A549 (cell line): Measurements from ENCODE around the gene RNF130. TPM values are rescaled to one million over a fixed set of nuclear protein-coding genes. Genes with fewer than 3 reads are reported as not detected.

ENCODE experiments used
- ATAC-seq, 2 experiments: fragments of 200-7000 bp in 1 of 2; fragments of >200 bp in 1 of 2; cut with Nextera tagmentation in 1 of 2; cut with Tn5 transposase in 1 of 2; 3 replicates each; pipeline versions ENCODE4 v1.8.0 to v1.9.1; 2018 to 2020; ENCODE audit warnings: mild to moderate bottlenecking in 1 of 2, moderate library complexity in 1 of 2
- CTCF ChIA-PET: fragments of 300-600 bp; sonication (Branson Sonifier 250); formaldehyde crosslinking; extraction: SDS; loops from one replicate; lab custom pipeline; 2021; ENCODE audit warnings: antibody characterized with exemption, inconsistent platforms; lab: Yijun Ruan, JAX
- POLR2A ChIA-PET: fragments of 350-600 bp; formaldehyde crosslinking; extraction: SDS; loops from one replicate; lab custom pipeline; 2021; ENCODE audit warnings: antibody characterized with exemption, inconsistent platforms; lab: Yijun Ruan, JAX
- DNase-seq, 2 experiments: peaks; one replicate each; pipeline versions ENCODE4 v3.0.0 to v3.0.0-alpha.2; 2011 to 2016; ENCODE audit warnings: low read depth in 1 of 2, low spot score in 1 of 2
- FAIRE-seq: peaks from 2 replicates; lab custom pipeline; 2011; peaks lifted over from hg19 to GRCh38; lab: Jason Lieb, UNC
- H3K27ac ChIP-seq, 2 experiments: fragments of >200 bp; sonication (Bioruptor Twin); formaldehyde crosslinking; 3 replicates each; pipeline ENCODE4 v1.5.1; 2016 to 2017
- H3K4me1 ChIP-seq: fragments of >200 bp; sonication (Bioruptor Twin); formaldehyde crosslinking; 3 replicates; pipeline ENCODE4 v1.6.1; 2016
- H3K4me2 ChIP-seq: fragments of >200 bp; sonication (Bioruptor Twin); formaldehyde crosslinking; 3 replicates; pipeline ENCODE4 v1.6.1; 2016
- H3K4me3 ChIP-seq: fragments of >200 bp; sonication (Bioruptor Twin); formaldehyde crosslinking; 3 replicates; pipeline ENCODE4 v1.5.1; 2016
- H3K9me3 ChIP-seq: fragments of >200 bp; sonication (Bioruptor Twin); formaldehyde crosslinking; 3 replicates; pipeline ENCODE4 v1.6.1; 2016
- CBX8 ChIP-seq: fragments of 200-600 bp; sonication (generic); IDR thresholded peaks from 2 replicates; pipeline ENCODE4 v1.6.1; 2016
- CEBPB ChIP-seq, 2 experiments: fragments of >200 bp in 1 of 2; sonication (Bioruptor Twin) in 1 of 2; formaldehyde crosslinking in 1 of 2; IDR thresholded peaks; 2 replicates each; pipeline ENCODE4 v1.6.1; 2012 to 2016
- CTCF ChIP-seq: fragments of >200 bp; sonication (Bioruptor Twin); formaldehyde crosslinking; IDR thresholded peaks from 3 replicates; pipeline ENCODE4 v1.5.1; 2016
- EHF ChIP-seq: fragments of 250-450 bp; sonication (Bioruptor Pico); IDR thresholded peaks from 2 replicates; pipeline ENCODE4 v1.5.0; 2020; ENCODE audit warnings: mild to moderate bottlenecking
- EHMT2 ChIP-seq: fragments of 200-600 bp; sonication (generic); IDR thresholded peaks from 2 replicates; pipeline ENCODE4 v1.6.1; 2016; ENCODE audit warnings: antibody characterized with exemption, low read depth, mild to moderate bottlenecking, moderate library complexity
- FOXS1 ChIP-seq: fragments of 250-450 bp; sonication (Bioruptor Pico); IDR thresholded peaks from 2 replicates; pipeline ENCODE4 v1.5.0; 2020; ENCODE audit warnings: mild to moderate bottlenecking, moderate library complexity
- GATA3 ChIP-seq: IDR thresholded peaks from 2 replicates; pipeline ENCODE4 v1.6.1; 2012; ENCODE audit warnings: borderline replicate concordance
- HDAC2 ChIP-seq: fragments of 200-600 bp; sonication (generic); IDR thresholded peaks from 2 replicates; pipeline ENCODE4 v1.6.1; 2016
- HES2 ChIP-seq: fragments of >200 bp; sonication (Bioruptor Twin); formaldehyde crosslinking; IDR thresholded peaks from 2 replicates; pipeline ENCODE4 v1.6.1; 2016
- HEYL ChIP-seq: fragments of 250-450 bp; sonication (Bioruptor Pico); IDR thresholded peaks from 2 replicates; pipeline ENCODE4 v1.8.0; 2021; ENCODE audit warnings: mild to moderate bottlenecking, moderate library complexity
- HOXB13 ChIP-seq: fragments of 250-450 bp; sonication (Bioruptor Pico); IDR thresholded peaks from 2 replicates; pipeline ENCODE4 v1.5.0; 2020; ENCODE audit warnings: low read depth, mild to moderate bottlenecking, moderate library complexity
- HOXB5 ChIP-seq: fragments of 250-450 bp; sonication (Bioruptor Pico); IDR thresholded peaks from 2 replicates; pipeline ENCODE4 v1.5.0; 2020; ENCODE audit warnings: mild to moderate bottlenecking, moderate library complexity
- JUN ChIP-seq, 2 experiments: fragments of >200 bp; sonication (Bioruptor Twin); formaldehyde crosslinking; IDR thresholded peaks; 2 replicates in 1 of 2; 3 replicates in 1 of 2; pipeline ENCODE4 v1.6.1; 2016 to 2017
- JUNB ChIP-seq: fragments of >200 bp; sonication (Bioruptor Twin); formaldehyde crosslinking; IDR thresholded peaks from 2 replicates; pipeline ENCODE4 v1.6.1; 2016
- KDM5A ChIP-seq: fragments of 200-600 bp; sonication (generic); IDR thresholded peaks from 2 replicates; pipeline ENCODE4 v1.6.1; 2016; ENCODE audit warnings: antibody characterized with exemption, mild to moderate bottlenecking
- MAZ ChIP-seq: fragments of 150-350 bp; IDR thresholded peaks from 2 replicates; pipeline ENCODE4 v1.6.1; 2014; ENCODE audit warnings: antibody characterized with exemption, low read depth, low read length, borderline replicate concordance
- RFX5 ChIP-seq: fragments of 450-650 bp; IDR thresholded peaks from 2 replicates; pipeline ENCODE4 v1.7.1; 2014; ENCODE audit warnings: antibody characterized with exemption, mild to moderate bottlenecking, moderate library complexity
- RNF2 ChIP-seq: fragments of 200-600 bp; sonication (generic); IDR thresholded peaks from 2 replicates; pipeline ENCODE4 v1.6.1; 2016; ENCODE audit warnings: low read depth, mild to moderate bottlenecking, antibody characterized with exemption, moderate library complexity, borderline replicate concordance
- SREBF2 ChIP-seq: fragments of 450-650 bp; IDR thresholded peaks from 2 replicates; pipeline ENCODE4 v1.6.1; 2014; ENCODE audit warnings: mild to moderate bottlenecking, moderate library complexity
- USF2 ChIP-seq: fragments of 450-650 bp; IDR thresholded peaks from 2 replicates; pipeline ENCODE4 v1.6.1; 2014; ENCODE audit warnings: antibody characterized with exemption
- ZNF302 ChIP-seq: fragments of 250-450 bp; sonication (Bioruptor Pico); IDR thresholded peaks from 2 replicates; pipeline ENCODE4 v1.9.0; 2021; ENCODE audit warnings: inconsistent platforms, mild to moderate bottlenecking, moderate library complexity
- WGBS: methylation state at CpG from one replicate; pipeline ENCODE4 v1.1.6; 2017; ENCODE audit errors: missing lambda C conversion rate; 5-methylcytosine and 5-hydroxymethylcytosine counted together
- polyA plus RNA-seq, 4 experiments: library from polyadenylated mRNA; depleted of rRNA in 3 of 4; stranded (reverse); fragments of >200 nt; fragmentation: RNase III in 1 of 4; extraction: RNeasy Plus Mini Kit Qiagen cat#74134 plus additional on column Dnase treatment in 1 of 4; gene quantifications; 2 replicates in 3 of 4; 3 replicates in 1 of 4; pipeline ENCODE4 v1.2.3, GENCODE V29; 2011 to 2017

RNF130 gene
- polyA plus RNA-seq, 2 of the 4 experiments (the other 2 are of a cell fraction): 33.3 to 50.1 TPM

- WGBS: 83% methylated on average over 24 of the region's 25 CpGs
Measured at GRCh38 chr5:180072556-180072955, 997 bp upstream of the RNF130 start.

GRCh38 chr5:180072256-180072548 lies 643 bp upstream of the RNF130 start:
- no peak overlapping the region; the same call in 2 of the 3 replicates for H3K4me3 ChIP-seq
- DNase-seq (no peak), ATAC-seq (no peak), FAIRE-seq (no peak)
- H3K4me2 ChIP-seq: no peak overlapping the region
- POLR2A ChIA-PET: no interaction called here
- H3K9me3 ChIP-seq: peaks cover 10% of the 10 kb centered on the region
- TF ChIP-seq HEYL (CRISPR knock-in tag) (0 out of 2 replicates have a peak, but pooled peaks have one; percentile 1), RNF2 (peak; percentile 99), KDM5A (no peak), CEBPB (IDR thresholded peaks at IDR 0.05) (no peak), HDAC2 (peak; percentile 89; the same call in 1 of the 2 replicates), EHMT2 (no peak), GATA3 (0 out of 2 replicates have a peak, but pooled peaks have one; percentile 6), MAZ (no peak), RFX5 (no peak), JUN (IDR thresholded peaks at IDR 0.05) (peak in 1 of 2 experiments; percentile 8; a peak in 1 of 5 replicates), FOXS1 (CRISPR knock-in tag) (no peak), HES2 (no peak), CBX8 (no peak), HOXB13 (CRISPR knock-in tag) (no peak), HOXB5 (CRISPR knock-in tag) (peak; percentile 36), ZNF302 (CRISPR knock-in tag) (0 out of 2 replicates have a peak, but pooled peaks have one; percentile 55), CTCF (no peak), USF2 (peak; percentile 15; the same call in 1 of the 2 replicates), EHF (CRISPR knock-in tag) (peak; percentile 77), JUNB (no peak)
- CTCF ChIA-PET: no interaction called here
- 18% methylated on average over 14 of the region's 14 CpGs for WGBS
- H3K4me1 ChIP-seq: peaks cover 22% of the 10 kb centered on the region
- peak overlapping the region in 1 of 2 experiments; percentile 97; a peak in 3 of 6 replicates for H3K27ac ChIP-seq

More at GRCh38 chr5:180072556-180072955, 997 bp upstream of the RNF130 start:
- H3K4me3 ChIP-seq: no peak overlapping the region
- peaks cover 22% of the 10 kb centered on the region for H3K4me1 ChIP-seq
- ATAC-seq (no peak), DNase-seq (peak in 1 of 2 experiments; percentile 38), FAIRE-seq (no peak)
- no peak overlapping the region for H3K4me2 ChIP-seq
- ChIA-PET CTCF (interaction anchor here (1.0 kb wide), 1 partner anchor 10 kb away, joined by 3 read pairs; no protein-coding TSS in a partner anchor), POLR2A (no interaction called here)
- peaks cover 10% of the 10 kb centered on the region for H3K9me3 ChIP-seq
- TF ChIP-seq HES2 (no peak), SREBF2 (no peak), HEYL (CRISPR knock-in tag) (no peak)
- no peak overlapping the region for H3K27ac ChIP-seq
